HG03064 (cell line): Measurements from ENCODE around the gene MUC16.
"Not testable (repeated sequence)": the region's sequence is repeated elsewhere in the genome, so short reads cannot be mapped to it uniquely, and the experiment has no call there.

Source experiments
- ATAC-seq: cut with Tn5 transposase; IDR thresholded peaks from one replicate; pipeline ENCODE4 v1.9.1; 2021; ENCODE audit warnings: low read depth; ENCODE audit not compliant: unreplicated experiment

MUC16 gene

DNA sequence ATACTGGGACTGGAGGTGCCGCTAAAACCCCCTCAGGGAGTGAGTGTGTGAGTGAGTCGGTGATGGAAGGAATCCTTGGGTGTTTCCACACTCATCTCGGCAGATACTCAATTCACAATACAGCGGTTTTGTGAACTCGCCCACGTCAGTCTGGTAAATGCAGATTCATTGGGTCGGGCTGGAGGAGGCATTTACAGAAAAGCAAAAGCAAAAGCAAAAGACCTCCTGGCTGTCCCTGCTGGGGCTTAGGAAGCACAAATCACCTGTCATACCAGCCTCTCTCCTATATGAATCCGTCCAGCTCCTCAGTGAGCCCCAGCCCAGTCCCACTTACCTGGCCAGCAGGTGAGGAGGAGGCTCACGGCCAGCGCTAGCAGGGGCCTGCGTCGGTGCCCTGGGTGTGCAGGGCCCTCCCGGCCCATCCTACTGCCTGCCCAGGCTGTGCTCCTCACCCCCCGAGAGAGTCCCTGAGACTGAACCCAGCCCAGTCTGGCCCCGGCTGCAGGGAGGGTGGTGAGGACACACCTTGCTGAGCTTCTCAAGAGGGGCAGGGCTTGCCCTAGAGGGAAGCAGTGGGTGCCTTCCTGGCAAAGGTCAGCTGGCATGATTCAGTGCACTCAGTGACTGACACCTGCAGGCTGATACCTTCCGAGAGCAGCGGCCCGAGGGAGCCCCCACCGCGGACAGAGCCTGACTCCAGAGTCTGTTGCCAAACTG lies at the start of gene MUC16:
MUC16 (minus strand) TSS at position 475 of the 717 bp plus-strand sequence.
- ATAC-seq = no peak

DNA sequence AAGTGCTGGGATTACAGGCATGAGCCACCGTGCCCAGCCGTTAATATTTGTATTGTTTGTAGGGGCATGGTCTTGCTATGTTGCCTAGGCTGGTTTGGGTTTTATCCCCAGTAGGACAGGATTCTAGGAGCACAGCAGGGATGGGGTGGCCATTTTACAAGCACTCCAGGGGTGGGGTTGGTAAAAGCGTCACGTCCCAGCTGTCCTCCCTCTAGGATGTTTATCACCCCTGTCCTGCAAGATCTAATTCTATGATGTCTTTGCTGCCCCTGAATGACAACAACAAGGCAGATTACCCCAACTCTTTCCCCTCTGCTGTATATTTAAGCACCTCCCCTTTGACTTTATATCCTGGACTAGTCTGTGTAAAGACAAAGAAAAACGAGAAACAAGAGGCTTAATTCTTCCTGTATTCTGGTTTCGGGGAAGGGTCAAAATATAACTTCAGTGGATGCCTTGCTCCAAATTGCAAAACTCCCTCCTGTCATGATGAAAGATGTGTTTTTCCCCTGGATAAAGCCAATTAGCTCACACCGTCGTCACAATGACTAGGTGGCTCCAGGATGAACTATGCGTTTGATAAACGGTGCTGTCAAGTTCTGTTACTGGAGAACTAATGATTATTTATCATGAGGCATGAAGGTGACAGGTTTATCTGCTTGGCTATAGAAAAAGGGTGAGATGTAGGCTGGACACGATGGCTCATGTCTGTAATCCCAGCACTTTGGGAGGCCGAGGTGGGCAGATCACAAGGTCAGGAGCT lies 48.9 kb upstream of the MUC16 start:
- no peak for ATAC-seq

DNA sequence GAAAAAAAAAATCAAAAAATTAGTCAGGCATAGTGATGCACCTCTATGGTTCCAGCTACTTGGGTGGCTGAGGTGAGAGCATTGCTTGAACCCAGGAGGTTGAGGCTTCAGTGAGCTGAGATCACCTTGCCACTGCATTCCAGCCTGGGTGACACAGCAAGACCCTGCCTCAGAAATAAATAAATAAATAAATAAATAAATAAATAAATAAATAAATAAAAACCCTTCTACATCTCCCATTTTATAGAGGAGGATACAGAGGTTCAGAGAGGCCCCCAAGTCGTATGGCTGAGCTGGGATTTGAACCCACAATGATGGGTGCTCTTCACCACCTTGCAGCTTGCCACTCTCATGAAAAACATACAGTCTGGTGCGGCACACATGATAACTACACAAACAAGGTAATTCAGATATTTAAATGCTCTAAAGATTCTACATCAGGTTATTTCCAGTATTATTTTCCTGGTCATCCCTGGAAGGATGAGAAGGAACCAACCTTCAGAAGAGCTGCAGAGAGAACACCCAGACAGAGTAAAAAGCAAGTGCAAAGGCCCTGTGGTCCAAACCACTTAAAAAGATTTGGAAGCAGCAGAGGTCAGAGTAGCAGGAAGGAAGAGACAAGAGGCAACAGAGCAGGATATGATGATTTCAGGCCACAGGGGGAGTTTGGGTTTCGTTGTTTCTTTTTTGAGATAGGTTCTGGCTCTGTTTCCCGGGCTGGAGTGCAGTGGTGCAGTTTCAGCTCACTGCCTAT lies 47.5 kb upstream of the MUC16 start:
- no peak for ATAC-seq

DNA sequence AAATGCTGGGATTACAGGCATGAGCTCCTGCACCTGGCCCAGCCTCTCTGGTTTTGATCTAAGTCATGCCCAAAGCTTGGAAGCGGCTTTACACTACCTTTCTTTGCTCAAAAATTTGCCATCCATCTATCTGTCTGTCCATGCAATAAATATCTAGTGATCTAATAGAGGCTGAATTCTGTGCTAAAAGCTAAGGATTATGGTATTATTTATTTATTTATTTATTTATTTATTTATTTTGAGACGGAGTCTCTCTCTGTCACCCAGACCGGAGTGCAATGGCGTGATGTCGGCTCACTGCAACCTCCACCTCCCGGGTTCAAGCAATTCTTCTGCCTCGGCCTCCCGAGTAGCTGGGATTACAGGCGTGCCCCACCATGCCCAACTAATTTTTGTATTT lies 45.9 kb upstream of the MUC16 start:
- ATAC-seq = not testable (repeated sequence)

DNA sequence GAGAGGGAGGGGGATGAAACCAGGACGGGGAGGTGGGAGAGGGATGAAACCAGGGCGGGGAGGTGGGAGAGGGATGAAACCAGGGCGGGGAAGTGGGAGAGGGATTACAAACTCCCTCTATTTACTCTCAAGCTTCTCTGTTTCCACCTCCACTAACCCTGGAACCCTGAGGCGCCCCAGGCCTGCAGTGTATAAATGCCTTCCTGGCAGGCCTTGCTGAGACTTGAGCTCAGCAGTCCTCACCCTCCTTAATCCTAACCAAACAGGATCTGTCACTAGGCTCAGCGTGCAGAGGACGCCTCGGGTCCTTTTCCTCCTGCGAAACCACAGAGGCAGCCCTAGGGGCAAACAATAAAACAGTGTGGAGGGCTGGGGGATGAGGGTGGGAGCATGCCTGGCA lies 44.6 kb upstream of the MUC16 start:
- no peak for ATAC-seq

DNA sequence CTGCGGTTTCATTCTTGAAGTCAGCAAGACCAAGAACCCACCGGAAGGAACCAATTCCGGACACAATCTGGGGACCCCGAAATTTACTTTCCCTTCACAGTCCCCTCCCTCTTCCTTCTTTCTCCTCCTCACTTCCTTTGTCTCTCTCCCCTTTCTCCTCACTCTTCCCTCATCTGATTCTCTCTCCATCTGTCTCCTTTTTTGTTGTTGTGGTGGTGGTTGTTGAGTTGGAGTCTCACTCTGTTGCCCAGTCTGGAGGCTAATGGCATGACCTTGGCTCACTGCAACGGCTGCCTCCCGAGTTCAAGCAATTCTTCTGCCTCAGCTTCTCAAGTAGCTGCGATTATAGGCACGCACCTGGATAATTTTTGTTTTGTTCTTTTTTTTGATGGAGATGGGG lies 44.0 kb upstream of the MUC16 start:
- ATAC-seq = no peak

DNA sequence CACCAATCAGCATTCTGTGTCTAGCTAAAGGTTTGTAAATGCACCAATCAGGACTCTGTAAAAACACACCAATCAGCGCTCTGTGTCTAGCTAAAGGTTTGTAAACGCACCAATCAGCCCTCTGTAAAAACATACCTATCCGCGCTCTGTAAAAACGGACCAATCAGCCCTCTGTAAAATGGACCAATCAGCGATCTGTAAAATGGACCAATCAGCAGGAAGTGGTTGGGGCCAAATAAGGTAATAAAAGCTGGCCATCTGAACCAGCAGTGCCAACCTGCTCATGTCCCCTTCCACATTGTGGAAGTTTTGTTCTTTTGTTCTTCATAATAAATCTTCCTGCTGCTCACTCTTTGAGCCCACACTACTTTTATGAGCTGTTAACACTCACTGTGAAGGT lies 43.5 kb upstream of the MUC16 start:
- not testable (repeated sequence) for ATAC-seq

DNA sequence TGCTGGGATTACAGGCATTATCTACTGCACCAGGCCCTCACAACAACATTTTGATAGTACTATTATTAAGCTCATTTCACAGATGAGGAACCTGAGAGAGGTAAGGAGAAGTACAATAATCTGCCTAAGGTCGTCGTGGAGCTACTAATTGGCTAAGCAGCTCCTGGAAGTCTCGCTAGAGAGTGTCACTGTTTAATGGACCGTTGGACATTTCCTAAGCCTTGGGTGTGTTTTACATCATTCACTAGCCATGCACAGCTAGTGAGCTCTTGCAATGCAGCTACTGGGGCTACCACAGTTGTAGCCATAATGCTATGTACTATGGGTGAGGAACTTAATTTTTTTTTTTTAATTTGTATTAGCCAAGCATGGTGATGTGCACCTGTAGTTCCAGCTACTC lies 42.7 kb upstream of the MUC16 start:
- ATAC-seq = no peak

DNA sequence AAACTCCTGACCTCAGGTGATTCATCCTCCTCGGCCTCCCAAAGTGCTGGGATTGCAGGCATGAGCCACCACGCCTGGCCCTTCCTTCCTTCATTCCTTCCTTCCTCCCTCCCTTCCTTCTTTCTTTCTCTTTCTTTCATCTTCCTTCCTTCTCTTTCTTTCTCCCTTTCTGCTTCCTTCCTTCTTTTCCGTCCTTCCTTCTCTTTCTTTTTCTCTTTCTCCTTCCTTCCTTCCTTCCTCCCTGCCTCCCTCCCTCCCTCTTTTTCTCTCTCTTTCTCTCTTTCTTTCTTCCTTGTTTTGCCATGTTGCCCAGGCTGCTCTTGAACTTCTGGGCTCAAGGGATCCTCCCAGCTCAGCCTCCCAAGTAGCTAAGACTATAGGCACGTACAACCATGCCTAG lies 36.5 kb upstream of the MUC16 start:
- ATAC-seq = no peak

DNA sequence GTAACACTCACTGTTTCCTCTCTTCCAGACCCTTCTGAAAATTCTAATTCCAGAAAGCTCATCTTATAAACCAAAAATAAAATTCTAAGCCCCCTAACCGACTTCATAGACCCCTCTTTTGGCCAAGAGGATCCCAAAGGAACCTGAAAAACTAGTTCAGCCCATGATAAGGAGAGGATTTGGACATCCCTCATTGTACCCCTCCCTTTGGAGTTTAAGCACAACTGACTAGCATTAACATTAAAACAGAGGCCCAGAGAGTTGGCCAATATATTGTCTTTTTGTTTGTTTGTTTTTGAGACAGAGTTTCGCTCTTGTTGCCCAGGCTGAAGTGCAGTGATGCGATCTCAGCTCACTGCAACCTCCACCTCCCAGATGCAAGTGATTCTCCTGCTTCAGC lies 34.2 kb upstream of the MUC16 start:
- ATAC-seq = no peak

DNA sequence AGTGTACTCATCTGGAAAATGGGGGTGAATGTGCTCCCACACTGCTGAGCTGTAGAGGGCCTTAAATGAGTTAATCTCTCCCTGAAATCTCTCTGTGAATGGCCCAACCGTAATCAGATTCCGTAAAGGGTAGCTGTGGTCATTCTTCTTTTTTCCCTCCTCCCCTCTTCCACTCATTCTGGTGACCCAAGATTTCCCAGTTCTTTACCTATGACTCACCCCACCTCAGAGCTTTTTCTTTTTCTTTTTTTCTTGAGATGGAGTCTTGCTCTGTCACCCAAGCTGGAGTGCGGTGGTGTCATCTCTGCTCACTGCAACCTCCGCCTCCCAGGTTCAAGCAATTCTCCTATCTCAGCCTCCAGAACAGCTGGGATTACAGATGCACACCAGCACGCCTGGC lies 33.3 kb upstream of the MUC16 start:
- ATAC-seq = no peak

DNA sequence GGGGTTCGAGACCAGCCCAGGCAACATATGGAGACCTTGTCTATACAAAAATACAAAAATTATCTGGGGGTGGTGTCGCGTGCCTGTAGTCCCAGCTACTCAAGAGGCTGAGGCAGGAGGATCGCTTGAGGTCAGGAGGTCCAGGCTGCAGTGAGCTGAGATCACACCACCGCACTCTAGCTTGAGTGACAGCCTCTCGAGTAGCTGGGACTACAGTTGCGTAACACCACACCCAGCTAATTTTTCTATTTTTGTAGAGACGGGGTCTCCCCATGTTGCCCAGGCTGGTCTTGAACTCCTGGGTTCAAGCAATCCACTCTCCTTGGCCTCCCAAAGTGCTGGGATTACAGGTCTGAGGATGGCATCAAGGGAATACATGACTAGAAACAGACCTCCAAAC lies 30.8 kb upstream of the MUC16 start:
- no peak for ATAC-seq

DNA sequence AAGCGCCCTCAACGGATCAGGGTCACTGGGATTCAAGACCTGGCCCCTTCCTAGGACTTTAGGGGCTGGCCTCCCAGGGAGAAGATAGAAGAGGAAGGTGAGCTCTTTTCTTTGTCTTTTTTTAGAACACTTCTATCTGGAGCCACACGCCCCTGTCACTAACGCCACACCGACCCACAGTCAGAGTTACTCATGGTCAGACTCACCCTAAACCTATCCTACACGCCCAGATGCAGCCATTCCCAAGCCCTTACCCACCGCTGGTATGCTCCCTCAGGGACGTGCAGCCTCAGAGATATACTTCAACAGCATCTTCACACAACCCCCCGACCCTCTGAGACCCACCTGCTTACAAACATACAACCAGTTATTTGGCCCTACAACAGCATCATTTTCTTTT lies 29.9 kb upstream of the MUC16 start:
- no peak for ATAC-seq

DNA sequence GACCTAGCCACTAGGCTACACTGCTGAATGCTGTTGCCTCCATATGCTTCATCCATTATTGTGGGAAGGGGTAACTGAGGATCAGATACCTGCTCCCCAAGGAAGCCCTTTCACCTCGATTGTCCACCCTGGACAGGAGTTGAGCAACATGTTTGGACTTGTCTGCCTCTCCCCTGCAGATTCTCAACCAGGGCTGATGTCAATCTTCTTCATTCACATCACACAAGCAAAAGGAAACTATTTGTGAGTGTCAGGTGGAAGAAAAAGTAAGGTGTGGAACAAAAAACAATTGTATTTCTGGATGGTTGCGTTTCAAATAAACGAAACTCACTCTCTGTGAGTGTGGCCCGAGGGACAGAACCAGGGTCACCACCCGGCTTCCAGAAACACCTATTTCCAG lies 29.5 kb upstream of the MUC16 start:
- no peak for ATAC-seq

DNA sequence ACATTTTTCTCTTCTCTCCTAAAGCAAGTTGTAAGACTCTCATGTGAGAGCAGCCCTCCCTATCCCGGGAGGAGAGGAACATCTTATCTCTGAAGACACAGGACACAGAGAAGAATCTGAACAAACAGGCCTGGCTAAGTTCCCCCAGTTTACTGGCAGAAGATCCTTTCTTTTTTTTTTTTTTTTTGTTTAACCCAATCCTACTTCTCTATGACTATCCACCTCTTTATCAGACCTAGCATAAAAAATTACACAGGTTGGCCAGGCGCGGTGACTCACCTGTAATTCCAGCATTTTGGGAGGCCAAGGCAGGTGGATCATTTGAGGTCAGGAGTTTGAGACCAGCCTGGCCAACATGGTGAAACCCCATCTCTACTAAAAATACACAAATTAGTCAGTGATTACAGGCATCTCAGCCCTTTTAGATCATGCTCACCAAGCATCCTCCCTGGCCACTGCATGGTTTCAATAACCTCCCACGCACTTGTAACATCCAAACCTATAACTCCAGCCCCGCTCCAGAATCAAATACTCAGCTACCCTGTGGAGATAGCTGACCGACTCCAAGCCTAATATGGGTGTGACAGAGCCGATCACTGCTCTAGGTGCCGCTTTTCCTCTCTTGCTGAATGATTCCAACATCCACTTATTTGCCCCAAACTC lies 27.3 kb upstream of the MUC16 start:
- ATAC-seq = no peak

DNA sequence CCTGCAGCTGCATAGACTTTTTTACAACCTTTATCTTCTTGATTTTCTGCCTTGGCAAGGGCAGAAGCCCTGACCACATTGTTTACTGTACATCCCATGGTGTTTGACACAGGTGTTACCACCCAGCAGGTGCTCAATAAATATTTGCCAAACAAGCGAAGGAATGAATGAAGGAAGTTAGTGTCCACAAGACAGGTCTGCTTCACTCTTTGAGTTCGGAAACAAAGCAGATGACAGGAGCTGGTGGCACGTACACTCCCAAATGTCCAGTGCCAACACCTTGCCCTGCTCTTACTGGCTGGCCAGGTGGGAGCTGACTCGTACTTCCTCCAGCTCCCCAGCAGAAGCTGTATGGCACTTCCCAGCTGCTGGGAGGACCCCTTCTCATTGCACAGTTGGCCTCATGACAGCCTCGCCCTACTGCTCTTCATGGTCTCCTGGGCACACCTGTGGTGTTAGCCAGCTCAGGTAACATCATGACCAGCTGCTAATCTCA lies 22.0 kb upstream of the MUC16 start:
- no peak for ATAC-seq

DNA sequence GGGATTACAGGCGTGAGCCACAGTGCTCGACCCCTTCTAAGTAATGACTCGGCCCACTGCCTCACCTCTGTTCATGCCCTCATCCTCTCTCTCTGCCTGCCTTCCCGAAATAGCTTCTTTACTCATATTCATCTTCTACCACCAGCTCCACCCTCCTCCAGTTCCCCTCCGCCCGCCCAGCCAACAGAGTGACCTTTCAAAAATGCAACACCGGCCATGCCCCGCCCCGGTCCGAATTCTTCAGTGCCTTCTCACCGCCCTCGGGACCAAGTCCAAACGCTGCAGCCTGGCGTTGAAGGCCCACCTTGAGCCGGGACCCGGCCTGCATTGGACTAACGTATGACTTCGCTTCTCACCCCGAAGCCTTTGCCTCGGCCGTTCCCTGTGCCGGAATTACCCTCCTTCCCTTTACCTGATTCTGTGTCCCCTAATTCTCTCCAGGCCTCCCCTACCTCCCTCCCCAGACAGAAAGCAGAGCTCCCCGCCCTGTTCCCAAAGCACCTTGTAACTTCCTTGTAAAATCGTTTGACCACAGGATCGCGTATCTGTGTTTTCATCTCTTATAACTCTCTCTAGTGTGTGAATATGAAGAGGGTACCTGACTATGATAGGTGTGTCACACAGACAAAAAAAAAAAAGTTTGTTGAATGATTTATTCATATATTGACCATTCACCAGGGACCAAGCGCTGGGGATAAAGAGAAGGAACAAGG lies 8.1 kb upstream of the MUC16 start:
- ATAC-seq = no peak

DNA sequence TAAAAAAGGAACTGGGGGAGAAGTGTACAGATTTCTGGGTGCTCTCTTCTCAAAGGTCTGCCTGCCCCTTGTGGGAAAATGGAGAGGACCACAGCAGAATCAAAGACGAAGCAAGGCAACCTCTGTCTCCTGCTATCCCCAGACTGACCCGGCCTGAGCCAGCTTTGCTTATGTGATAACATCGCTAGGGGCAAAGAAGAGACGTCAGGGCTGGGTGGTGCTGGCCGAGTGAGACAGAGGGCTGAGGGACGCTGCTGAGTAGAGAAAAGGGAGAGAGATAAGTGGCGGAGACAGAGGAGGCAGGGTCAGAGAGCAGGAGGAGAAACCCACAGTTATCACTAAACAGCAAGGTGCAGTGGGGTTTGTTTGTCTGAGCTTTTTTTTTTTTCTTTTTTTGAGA lies 4.6 kb upstream of the MUC16 start:
- ATAC-seq = no peak

DNA sequence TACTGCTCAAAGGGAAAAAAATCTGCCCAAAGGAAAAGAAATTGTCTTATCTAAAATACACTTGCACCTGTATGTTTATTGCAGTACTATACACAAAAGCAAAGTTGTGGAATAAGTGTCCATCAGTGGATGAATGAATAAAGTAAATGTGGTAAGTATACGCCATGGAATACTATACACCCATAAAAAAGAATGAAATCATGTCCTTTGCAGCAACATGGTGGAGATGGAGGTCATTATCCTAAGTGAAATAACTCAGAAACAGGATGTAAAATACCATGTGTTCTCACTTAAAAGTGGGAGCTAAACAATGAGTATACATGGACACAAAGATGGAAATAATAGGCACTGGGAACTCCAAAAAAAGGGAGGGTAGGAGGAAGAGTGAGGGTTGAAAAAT lies 3.8 kb upstream of the MUC16 start:
- no peak for ATAC-seq

DNA sequence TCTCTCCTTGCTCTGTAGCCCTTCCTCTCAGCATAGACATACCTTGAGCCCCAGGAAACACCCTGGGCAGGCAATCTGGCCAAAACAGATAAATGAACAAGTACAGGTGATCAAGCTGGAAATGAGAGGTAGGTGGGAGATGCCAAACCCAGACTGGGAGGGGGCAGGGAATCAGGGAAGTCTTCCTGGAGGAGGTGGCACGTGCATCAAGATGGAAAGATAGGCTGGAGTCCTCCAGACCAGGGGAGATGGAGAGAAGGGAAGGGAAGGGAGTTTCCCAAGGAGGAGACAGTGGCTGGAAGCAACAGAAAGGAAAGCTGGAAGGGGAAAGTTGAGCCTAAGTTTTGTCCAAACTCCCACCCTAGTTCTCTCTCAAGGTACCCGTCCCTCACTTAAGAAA lies 1.7 kb upstream of the MUC16 start:
- no peak for ATAC-seq
